H1 (cell line): Measurements from ENCODE around the gene PPCDC. TPM values are rescaled to one million over a fixed set of nuclear protein-coding genes. Genes with fewer than 3 reads are reported as not detected.

Source experiments
- polyA plus RNA-seq, 7 experiments: library from polyadenylated mRNA; depleted of rRNA in 3 of 7; stranded (reverse) in 5 of 7; unstranded in 2 of 7; fragments of >200 nt in 5 of 7; fragments of 200-250 nt in 2 of 7; gene quantifications; 1 replicate in 5 of 7; 2 replicates in 1 of 7; 4 replicates in 1 of 7; pipeline versions ENCODE4 v1.2.1 to v1.2.3, GENCODE V29; 2011 to 2013; ENCODE audit warnings: missing spikeins in 2 of 7, mixed read lengths in 2 of 7
- total RNA-seq: library from RNA; stranded (reverse); fragmentation: NEBNext Ultra II Directional; extraction: Animal tissue kit (Norgen Biotek cat#: 25700); gene quantifications from 2 replicates; pipeline ENCODE4 v1.2.1, GENCODE V29; 2021
- TF ChIP-seq, protein P1 (sequence below): fragments of 300-600 bp; sonication (generic); IDR thresholded peaks from 2 replicates; pipeline ENCODE4 v1.7.1; 2012; ENCODE audit warnings: low read length, moderate library complexity, mild to moderate bottlenecking, inconsistent platforms; ENCODE audit not compliant: insufficient replicate concordance

Gene PPCDC
- total and polyA plus RNA-seq, 2 of the 8 experiments (the other 6 are each of a cell fraction or from before 2014, with no cell fraction given) = 11.3 to 29.7 TPM

DNA sequence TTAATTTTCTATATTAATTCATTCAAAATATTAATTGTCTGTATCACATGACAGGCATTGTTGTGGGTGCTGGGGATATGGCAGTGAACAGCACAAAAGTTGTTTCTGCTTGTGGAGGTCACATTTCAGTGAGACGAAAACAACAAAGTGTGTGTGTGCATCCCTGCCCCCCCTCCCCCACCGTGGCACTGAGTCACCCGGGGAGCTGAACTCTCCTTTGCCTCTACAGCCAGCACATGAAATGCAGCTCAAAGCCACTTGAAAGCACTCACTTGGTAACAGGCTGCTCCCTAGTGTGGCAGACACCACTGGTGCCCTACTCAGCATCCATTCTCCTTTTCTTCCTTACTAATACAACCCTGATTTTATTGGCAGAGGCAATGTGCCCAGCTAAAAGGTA lies 44.9 kb upstream of the PPCDC start (continued):
- TF ChIP-seq, protein P1, sequence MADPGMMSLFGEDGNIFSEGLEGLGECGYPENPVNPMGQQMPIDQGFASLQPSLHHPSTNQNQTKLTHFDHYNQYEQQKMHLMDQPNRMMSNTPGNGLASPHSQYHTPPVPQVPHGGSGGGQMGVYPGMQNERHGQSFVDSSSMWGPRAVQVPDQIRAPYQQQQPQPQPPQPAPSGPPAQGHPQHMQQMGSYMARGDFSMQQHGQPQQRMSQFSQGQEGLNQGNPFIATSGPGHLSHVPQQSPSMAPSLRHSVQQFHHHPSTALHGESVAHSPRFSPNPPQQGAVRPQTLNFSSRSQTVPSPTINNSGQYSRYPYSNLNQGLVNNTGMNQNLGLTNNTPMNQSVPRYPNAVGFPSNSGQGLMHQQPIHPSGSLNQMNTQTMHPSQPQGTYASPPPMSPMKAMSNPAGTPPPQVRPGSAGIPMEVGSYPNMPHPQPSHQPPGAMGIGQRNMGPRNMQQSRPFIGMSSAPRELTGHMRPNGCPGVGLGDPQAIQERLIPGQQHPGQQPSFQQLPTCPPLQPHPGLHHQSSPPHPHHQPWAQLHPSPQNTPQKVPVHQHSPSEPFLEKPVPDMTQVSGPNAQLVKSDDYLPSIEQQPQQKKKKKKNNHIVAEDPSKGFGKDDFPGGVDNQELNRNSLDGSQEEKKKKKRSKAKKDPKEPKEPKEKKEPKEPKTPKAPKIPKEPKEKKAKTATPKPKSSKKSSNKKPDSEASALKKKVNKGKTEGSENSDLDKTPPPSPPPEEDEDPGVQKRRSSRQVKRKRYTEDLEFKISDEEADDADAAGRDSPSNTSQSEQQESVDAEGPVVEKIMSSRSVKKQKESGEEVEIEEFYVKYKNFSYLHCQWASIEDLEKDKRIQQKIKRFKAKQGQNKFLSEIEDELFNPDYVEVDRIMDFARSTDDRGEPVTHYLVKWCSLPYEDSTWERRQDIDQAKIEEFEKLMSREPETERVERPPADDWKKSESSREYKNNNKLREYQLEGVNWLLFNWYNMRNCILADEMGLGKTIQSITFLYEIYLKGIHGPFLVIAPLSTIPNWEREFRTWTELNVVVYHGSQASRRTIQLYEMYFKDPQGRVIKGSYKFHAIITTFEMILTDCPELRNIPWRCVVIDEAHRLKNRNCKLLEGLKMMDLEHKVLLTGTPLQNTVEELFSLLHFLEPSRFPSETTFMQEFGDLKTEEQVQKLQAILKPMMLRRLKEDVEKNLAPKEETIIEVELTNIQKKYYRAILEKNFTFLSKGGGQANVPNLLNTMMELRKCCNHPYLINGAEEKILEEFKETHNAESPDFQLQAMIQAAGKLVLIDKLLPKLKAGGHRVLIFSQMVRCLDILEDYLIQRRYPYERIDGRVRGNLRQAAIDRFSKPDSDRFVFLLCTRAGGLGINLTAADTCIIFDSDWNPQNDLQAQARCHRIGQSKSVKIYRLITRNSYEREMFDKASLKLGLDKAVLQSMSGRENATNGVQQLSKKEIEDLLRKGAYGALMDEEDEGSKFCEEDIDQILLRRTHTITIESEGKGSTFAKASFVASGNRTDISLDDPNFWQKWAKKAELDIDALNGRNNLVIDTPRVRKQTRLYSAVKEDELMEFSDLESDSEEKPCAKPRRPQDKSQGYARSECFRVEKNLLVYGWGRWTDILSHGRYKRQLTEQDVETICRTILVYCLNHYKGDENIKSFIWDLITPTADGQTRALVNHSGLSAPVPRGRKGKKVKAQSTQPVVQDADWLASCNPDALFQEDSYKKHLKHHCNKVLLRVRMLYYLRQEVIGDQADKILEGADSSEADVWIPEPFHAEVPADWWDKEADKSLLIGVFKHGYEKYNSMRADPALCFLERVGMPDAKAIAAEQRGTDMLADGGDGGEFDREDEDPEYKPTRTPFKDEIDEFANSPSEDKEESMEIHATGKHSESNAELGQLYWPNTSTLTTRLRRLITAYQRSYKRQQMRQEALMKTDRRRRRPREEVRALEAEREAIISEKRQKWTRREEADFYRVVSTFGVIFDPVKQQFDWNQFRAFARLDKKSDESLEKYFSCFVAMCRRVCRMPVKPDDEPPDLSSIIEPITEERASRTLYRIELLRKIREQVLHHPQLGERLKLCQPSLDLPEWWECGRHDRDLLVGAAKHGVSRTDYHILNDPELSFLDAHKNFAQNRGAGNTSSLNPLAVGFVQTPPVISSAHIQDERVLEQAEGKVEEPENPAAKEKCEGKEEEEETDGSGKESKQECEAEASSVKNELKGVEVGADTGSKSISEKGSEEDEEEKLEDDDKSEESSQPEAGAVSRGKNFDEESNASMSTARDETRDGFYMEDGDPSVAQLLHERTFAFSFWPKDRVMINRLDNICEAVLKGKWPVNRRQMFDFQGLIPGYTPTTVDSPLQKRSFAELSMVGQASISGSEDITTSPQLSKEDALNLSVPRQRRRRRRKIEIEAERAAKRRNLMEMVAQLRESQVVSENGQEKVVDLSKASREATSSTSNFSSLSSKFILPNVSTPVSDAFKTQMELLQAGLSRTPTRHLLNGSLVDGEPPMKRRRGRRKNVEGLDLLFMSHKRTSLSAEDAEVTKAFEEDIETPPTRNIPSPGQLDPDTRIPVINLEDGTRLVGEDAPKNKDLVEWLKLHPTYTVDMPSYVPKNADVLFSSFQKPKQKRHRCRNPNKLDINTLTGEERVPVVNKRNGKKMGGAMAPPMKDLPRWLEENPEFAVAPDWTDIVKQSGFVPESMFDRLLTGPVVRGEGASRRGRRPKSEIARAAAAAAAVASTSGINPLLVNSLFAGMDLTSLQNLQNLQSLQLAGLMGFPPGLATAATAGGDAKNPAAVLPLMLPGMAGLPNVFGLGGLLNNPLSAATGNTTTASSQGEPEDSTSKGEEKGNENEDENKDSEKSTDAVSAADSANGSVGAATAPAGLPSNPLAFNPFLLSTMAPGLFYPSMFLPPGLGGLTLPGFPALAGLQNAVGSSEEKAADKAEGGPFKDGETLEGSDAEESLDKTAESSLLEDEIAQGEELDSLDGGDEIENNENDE = no peak
- TF ChIP-seq, all 59 proteins: peak for 0
